HCT116 (cell line): ENCODE measurements around the gene TMCC3.

ENCODE experiments used
- CEBPB ChIP-seq: IDR thresholded peaks from 2 replicates; pipeline ENCODE4 v1.6.1; 2012; ENCODE audit warnings: low read depth
- EZH2 ChIP-seq: fragments of 200-600 bp; sonication (generic); IDR thresholded peaks from 2 replicates; pipeline ENCODE4 v1.6.1; 2017; ENCODE audit warnings: antibody characterized with exemption, mixed run types
- EZH2phosphoT487 ChIP-seq: fragments of 200-600 bp; IDR thresholded peaks from 2 replicates; pipeline ENCODE4 v1.6.1; 2018; ENCODE audit warnings: antibody characterized with exemption, borderline replicate concordance
- JUND ChIP-seq: IDR thresholded peaks from 2 replicates; pipeline ENCODE4 v1.6.1; 2012
- POLR2A ChIP-seq: IDR thresholded peaks from 2 replicates; pipeline ENCODE4 v1.7.0; 2011; ENCODE audit warnings: borderline replicate concordance; ENCODE audit not compliant: insufficient read depth, insufficient read length; ENCODE audit errors: extremely low read depth
- POLR2AphosphoS5 ChIP-seq: IDR thresholded peaks from 2 replicates; pipeline ENCODE4 v1.6.1; 2011; ENCODE audit warnings: mild to moderate bottlenecking, low read depth, low read length, moderate library complexity
- ZNF274 ChIP-seq: fragments of 200-500 bp; sonication (Bioruptor generic); IDR thresholded peaks from 2 replicates; pipeline ENCODE4 v1.6.1; 2014; ENCODE audit warnings: mild to moderate bottlenecking, low read depth, low read length, inconsistent platforms
- TF ChIP-seq, protein P1 (sequence below), 3 experiments: fragments of 200-600 bp in 1 of 3; sonication (generic) in 1 of 3; IDR thresholded peaks in 2 of 3; conservative IDR thresholded peaks in 1 of 3; 2 replicates each; pipeline ENCODE4 v1.5.1; 2012 to 2017; ENCODE audit warnings: low read depth in 2 of 3, low read length in 2 of 3, antibody characterized with exemption in 1 of 3, borderline replicate concordance in 1 of 3, control low read depth in 1 of 3, mild to moderate bottlenecking in 1 of 3, mixed read lengths in 1 of 3, mixed run types in 1 of 3, moderate library complexity in 1 of 3; ENCODE audit not compliant: insufficient read depth in 1 of 3
- TF ChIP-seq, protein P2 (sequence below): IDR thresholded peaks from 2 replicates; pipeline ENCODE4 v1.6.1; 2012
- TF ChIP-seq, protein P3 (sequence below): IDR thresholded peaks from 2 replicates; pipeline ENCODE4 v1.6.1; 2012

DNA sequence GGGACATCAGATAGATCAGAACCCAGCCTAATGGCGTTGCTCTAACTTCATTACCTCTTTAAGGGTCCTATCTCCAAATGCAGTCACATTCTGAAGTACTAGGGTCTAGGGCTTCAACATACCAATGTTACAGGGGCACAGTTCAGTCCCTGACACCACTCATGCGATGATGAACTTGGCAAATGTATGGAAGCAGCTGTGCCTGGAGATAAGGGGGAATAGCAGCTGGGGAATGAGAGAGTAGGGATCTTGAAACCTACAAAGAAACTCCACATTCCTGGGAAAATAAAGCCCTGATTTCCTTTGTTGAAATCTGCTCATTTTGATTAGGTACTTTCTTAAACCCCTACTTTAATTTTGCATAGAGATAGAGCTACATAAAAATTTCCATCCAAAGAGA, 20.5 kb upstream of the TMCC3 start:
- no peak for TF ChIP-seq JUND
- no peak for TF ChIP-seq EZH2
- TF ChIP-seq POLR2A = no peak
- TF ChIP-seq POLR2AphosphoS5 = no peak
- TF ChIP-seq, protein P1, sequence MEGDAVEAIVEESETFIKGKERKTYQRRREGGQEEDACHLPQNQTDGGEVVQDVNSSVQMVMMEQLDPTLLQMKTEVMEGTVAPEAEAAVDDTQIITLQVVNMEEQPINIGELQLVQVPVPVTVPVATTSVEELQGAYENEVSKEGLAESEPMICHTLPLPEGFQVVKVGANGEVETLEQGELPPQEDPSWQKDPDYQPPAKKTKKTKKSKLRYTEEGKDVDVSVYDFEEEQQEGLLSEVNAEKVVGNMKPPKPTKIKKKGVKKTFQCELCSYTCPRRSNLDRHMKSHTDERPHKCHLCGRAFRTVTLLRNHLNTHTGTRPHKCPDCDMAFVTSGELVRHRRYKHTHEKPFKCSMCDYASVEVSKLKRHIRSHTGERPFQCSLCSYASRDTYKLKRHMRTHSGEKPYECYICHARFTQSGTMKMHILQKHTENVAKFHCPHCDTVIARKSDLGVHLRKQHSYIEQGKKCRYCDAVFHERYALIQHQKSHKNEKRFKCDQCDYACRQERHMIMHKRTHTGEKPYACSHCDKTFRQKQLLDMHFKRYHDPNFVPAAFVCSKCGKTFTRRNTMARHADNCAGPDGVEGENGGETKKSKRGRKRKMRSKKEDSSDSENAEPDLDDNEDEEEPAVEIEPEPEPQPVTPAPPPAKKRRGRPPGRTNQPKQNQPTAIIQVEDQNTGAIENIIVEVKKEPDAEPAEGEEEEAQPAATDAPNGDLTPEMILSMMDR (IDR thresholded peaks at IDR 0.05 in 2 of 3, conservative IDR thresholded peaks at IDR 0.05 in 1 of 3; ENCODE audit: borderline replicate concordance in 1 of 3, insufficient read depth in 1 of 3, low read depth in 2 of 3, low read length in 2 of 3) = no peak
- TF ChIP-seq, protein P2, sequence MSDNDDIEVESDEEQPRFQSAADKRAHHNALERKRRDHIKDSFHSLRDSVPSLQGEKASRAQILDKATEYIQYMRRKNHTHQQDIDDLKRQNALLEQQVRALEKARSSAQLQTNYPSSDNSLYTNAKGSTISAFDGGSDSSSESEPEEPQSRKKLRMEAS = no peak
- no peak for TF ChIP-seq EZH2phosphoT487
- no peak for TF ChIP-seq CEBPB
- no peak for TF ChIP-seq ZNF274
- TF ChIP-seq, protein P3, sequence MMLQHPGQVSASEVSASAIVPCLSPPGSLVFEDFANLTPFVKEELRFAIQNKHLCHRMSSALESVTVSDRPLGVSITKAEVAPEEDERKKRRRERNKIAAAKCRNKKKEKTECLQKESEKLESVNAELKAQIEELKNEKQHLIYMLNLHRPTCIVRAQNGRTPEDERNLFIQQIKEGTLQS = no peak
